Liver (tissue), 9 donors: ENCODE results near the gene SLC11A1. TPM values are rescaled to one million over a fixed set of nuclear protein-coding genes. Genes with fewer than 3 reads are reported as not detected.

ENCODE experiments used
- DNase-seq: peaks from one replicate; pipeline ENCODE4 v3.0.0-alpha.2; 2017; ENCODE audit warnings: low spot score
- H3K27ac ChIP-seq, 2 donors: one replicate each; pipeline ENCODE4 v1.7.0; 2013; ENCODE audit warnings: inconsistent platforms in 2 of 2, low read length in 2 of 2, control low read depth in 1 of 2, low read depth in 1 of 2, mild to moderate bottlenecking in 1 of 2
- H3K27me3 ChIP-seq, 4 donors: one replicate each; pipeline versions ENCODE4 v1.6.1 to v1.7.0; 2013; ENCODE audit warnings: low read length in 3 of 4, inconsistent platforms in 1 of 4, mild to moderate bottlenecking in 1 of 4, moderate library complexity in 1 of 4; ENCODE audit not compliant: control insufficient read depth in 4 of 4, insufficient read depth in 4 of 4
- H3K36me3 ChIP-seq, 4 donors: one replicate each; pipeline versions ENCODE4 v1.6.1 to v1.7.0; 2013; ENCODE audit warnings: low read length in 3 of 4, mild to moderate bottlenecking in 3 of 4, low read depth in 1 of 4, moderate library complexity in 1 of 4; ENCODE audit not compliant: control insufficient read depth in 4 of 4, insufficient read depth in 3 of 4
- H3K4me1 ChIP-seq, 4 donors: one replicate each; pipeline versions ENCODE4 v1.6.1 to v1.7.0; 2013; ENCODE audit warnings: low read length in 3 of 4, mild to moderate bottlenecking in 3 of 4, moderate library complexity in 1 of 4; ENCODE audit not compliant: control insufficient read depth in 4 of 4, insufficient read depth in 4 of 4
- H3K4me3 ChIP-seq, 3 donors: one replicate each; pipeline versions ENCODE4 v1.6.1 to v1.7.0; 2013; ENCODE audit warnings: low read length in 3 of 3, control low read depth in 1 of 3, low read depth in 1 of 3, mild to moderate bottlenecking in 1 of 3
- H3K9ac ChIP-seq, 2 donors: one replicate each; pipeline ENCODE4 v1.7.0; 2013; ENCODE audit warnings: low read length in 2 of 2, mild to moderate bottlenecking in 2 of 2, moderate library complexity in 2 of 2, control low read depth in 1 of 2, low read depth in 1 of 2
- H3K9me3 ChIP-seq, 4 donors: one replicate each; pipeline versions ENCODE4 v1.6.1 to v1.7.0; 2013; ENCODE audit warnings: low read length in 3 of 4; ENCODE audit not compliant: control insufficient read depth in 4 of 4
- EGR1 ChIP-seq, 2 donors: IDR thresholded peaks; 2 replicates each; pipeline ENCODE4 v1.6.1; 2016 to 2018; ENCODE audit warnings: antibody characterized with exemption in 2 of 2, low read depth in 2 of 2
- FOXA1 ChIP-seq: IDR thresholded peaks from 2 replicates; pipeline ENCODE4 v1.6.1; 2016; ENCODE audit warnings: antibody characterized with exemption
- FOXA2 ChIP-seq: IDR thresholded peaks from 2 replicates; pipeline ENCODE4 v1.6.1; 2016; ENCODE audit warnings: antibody characterized with exemption
- GABPA ChIP-seq, 2 donors: IDR thresholded peaks in 1 of 2; conservative IDR thresholded peaks in 1 of 2; 2 replicates each; pipeline ENCODE4 v1.6.1; 2016; ENCODE audit warnings: antibody characterized with exemption in 2 of 2, mild to moderate bottlenecking in 1 of 2, moderate library complexity in 1 of 2
- HNF4A ChIP-seq, 2 donors: conservative IDR thresholded peaks; 2 replicates each; pipeline ENCODE4 v1.6.1; 2016; ENCODE audit warnings: antibody characterized with exemption in 2 of 2, mild to moderate bottlenecking in 2 of 2
- HNF4G ChIP-seq: IDR thresholded peaks from 2 replicates; pipeline ENCODE4 v1.6.1; 2016; ENCODE audit warnings: antibody characterized with exemption
- JUND ChIP-seq, 2 donors: IDR thresholded peaks; 2 replicates each; pipeline ENCODE4 v1.6.1; 2016; ENCODE audit warnings: antibody characterized with exemption in 2 of 2
- MAX ChIP-seq: IDR thresholded peaks from 2 replicates; pipeline ENCODE4 v1.6.1; 2016; ENCODE audit warnings: antibody characterized with exemption
- RAD21 ChIP-seq, 2 donors: IDR thresholded peaks; 2 replicates each; pipeline ENCODE4 v1.6.1; 2016; ENCODE audit warnings: antibody characterized with exemption in 2 of 2, mild to moderate bottlenecking in 2 of 2
- REST ChIP-seq: IDR thresholded peaks from 2 replicates; pipeline ENCODE4 v1.6.1; 2016; ENCODE audit warnings: antibody characterized with exemption, mild to moderate bottlenecking
- SP1 ChIP-seq: IDR thresholded peaks from 2 replicates; pipeline ENCODE4 v1.6.1; 2018; ENCODE audit warnings: antibody characterized with exemption, mild to moderate bottlenecking
- TAF1 ChIP-seq: conservative IDR thresholded peaks from 2 replicates; pipeline ENCODE4 v1.6.1; 2016; ENCODE audit warnings: antibody characterized with exemption, mild to moderate bottlenecking
- YY1 ChIP-seq: IDR thresholded peaks from 2 replicates; pipeline ENCODE4 v1.6.1; 2016; ENCODE audit warnings: antibody characterized with exemption, mild to moderate bottlenecking
- WGBS: extraction: QIAGEN DNeasy Blood & Tissue Kit; methylation state at CpG from one replicate; pipeline ENCODE4 v1.1.7; 2013; 5-methylcytosine and 5-hydroxymethylcytosine counted together
- polyA plus RNA-seq, 2 donors: library from polyadenylated mRNA; stranded (reverse) in 1 of 2; unstranded in 1 of 2; fragments of 200-250 nt in 1 of 2; fragments of >200 nt in 1 of 2; fragmentation: Nextera tagmentation in 1 of 2; extraction: Ambion mirVana in 1 of 2; gene quantifications; one replicate each; pipeline versions ENCODE4 v1.2.1 to v1.2.3, GENCODE V29; 2013 to 2015
- total RNA-seq, 2 donors: library from RNA; depleted of rRNA; stranded (reverse); fragments of >200 nt; gene quantifications; one replicate each; pipeline ENCODE4 v1.2.3, GENCODE V29; 2014
- TF ChIP-seq, protein P1 (sequence below): IDR thresholded peaks from 2 replicates; pipeline ENCODE4 v1.6.1; 2016; ENCODE audit warnings: antibody characterized with exemption
- TF ChIP-seq, protein P2 (sequence below): IDR thresholded peaks from 2 replicates; pipeline ENCODE4 v1.6.1; 2016; ENCODE audit warnings: antibody characterized with exemption
- donor health status: healthy.
- donor health status: healthy.
- donor health status: healthy.
- donor health status: healthy.
- donor health status: healthy.

Gene SLC11A1
- total and polyA plus RNA-seq, 4 donors = 1.4 to 23.0 (median 3.2) TPM

DNA sequence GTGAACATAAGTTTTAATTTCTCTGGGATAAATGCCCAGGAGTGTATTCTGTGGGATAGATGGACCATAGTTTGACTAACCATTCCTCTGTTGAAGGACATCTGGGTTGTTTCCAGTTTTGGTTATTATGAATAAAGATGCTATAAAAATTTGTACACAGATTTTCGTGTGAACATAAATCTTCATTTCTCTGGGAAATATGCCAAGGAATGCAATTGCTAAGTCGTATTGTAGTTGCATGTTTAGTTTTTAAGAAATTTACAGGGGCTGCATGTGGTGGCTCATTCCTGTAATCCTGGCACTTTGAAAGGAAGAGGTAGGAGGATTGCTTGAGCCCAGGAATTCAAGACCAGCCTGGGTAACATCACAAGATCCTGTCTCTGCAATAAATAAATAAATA is 6.9 kb upstream of the SLC11A1 start (continued):
- TF ChIP-seq REST = no peak
- TF ChIP-seq, protein P1, sequence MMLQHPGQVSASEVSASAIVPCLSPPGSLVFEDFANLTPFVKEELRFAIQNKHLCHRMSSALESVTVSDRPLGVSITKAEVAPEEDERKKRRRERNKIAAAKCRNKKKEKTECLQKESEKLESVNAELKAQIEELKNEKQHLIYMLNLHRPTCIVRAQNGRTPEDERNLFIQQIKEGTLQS = no peak

DNA sequence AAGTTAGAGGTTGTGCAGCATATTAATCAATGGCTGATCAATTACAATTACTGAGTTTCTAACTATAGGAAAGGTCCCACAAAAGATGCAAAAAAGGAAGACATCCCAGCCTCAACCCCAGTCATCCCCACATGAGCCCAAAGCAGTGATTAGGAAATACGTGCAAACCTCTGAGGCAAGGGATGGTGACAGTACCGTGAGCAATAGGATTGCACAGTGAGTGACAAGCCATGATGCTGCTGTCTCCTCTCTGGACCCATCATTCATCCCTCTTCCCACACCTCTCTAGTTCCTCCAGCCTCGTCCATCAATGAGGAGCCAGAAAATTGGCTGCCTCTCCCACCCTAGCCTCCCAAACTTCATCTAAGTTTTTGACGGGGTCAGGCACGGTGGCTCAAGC is 4.0 kb upstream of the SLC11A1 start:
- no peaks in the 10 kb centered on the region for H3K9me3 ChIP-seq
- H3K9ac ChIP-seq = no peak overlapping the region
- TF ChIP-seq FOXA1 (no peak), REST (no peak), HNF4A (conservative IDR thresholded peaks at IDR 0.05) (no peak), YY1 (no peak), TAF1 (no peak), FOXA2 (no peak), RAD21 (IDR thresholded peaks at IDR 0.05) (no peak), MAX (no peak), SP1 (no peak), HNF4G (no peak), GABPA (IDR thresholded peaks at IDR 0.05 in 1 of 2, conservative IDR thresholded peaks at IDR 0.05 in 1 of 2) (no peak)
- TF ChIP-seq, protein P1 = no peak
- H3K27ac ChIP-seq = no peak overlapping the region
- H3K36me3 ChIP-seq = no peaks in the 10 kb centered on the region
- DNase-seq = no peak
- H3K27me3 ChIP-seq = no peaks in the 10 kb centered on the region
- no peak overlapping the region for H3K4me3 ChIP-seq
- H3K4me1 ChIP-seq = no peaks in the 10 kb centered on the region
- WGBS = 92% methylated on average over 5 of the region's 5 CpGs

GRCh38 chr2:218382785-218383184 is 712 bp downstream of the SLC11A1 start:
- H3K4me3 ChIP-seq = no peak overlapping the region
- H3K9ac ChIP-seq = no peak overlapping the region
- peaks cover 0 to 8% (median 3%) of the 10 kb centered on the region in 4 donors for H3K4me1 ChIP-seq
- peak overlapping the region; percentile 5 to 67 for H3K27ac ChIP-seq
- no peaks in the 10 kb centered on the region for H3K36me3 ChIP-seq
- 94% methylated on average over 6 of the region's 6 CpGs for WGBS
- no peak for DNase-seq
- no peaks in the 10 kb centered on the region for H3K27me3 ChIP-seq
- no peaks in the 10 kb centered on the region for H3K9me3 ChIP-seq
- no peak for TF ChIP-seq JUND (IDR thresholded peaks at IDR 0.05)
- no peak for TF ChIP-seq MAX
- TF ChIP-seq, protein P1 = no peak
- no peak for TF ChIP-seq YY1
- no peak for TF ChIP-seq REST
- no peak for TF ChIP-seq SP1
- TF ChIP-seq, protein P2, sequence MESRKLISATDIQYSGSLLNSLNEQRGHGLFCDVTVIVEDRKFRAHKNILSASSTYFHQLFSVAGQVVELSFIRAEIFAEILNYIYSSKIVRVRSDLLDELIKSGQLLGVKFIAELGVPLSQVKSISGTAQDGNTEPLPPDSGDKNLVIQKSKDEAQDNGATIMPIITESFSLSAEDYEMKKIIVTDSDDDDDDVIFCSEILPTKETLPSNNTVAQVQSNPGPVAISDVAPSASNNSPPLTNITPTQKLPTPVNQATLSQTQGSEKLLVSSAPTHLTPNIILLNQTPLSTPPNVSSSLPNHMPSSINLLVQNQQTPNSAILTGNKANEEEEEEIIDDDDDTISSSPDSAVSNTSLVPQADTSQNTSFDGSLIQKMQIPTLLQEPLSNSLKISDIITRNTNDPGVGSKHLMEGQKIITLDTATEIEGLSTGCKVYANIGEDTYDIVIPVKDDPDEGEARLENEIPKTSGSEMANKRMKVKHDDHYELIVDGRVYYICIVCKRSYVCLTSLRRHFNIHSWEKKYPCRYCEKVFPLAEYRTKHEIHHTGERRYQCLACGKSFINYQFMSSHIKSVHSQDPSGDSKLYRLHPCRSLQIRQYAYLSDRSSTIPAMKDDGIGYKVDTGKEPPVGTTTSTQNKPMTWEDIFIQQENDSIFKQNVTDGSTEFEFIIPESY = no peak
- TF ChIP-seq FOXA2 = no peak
- no peak for TF ChIP-seq EGR1 (IDR thresholded peaks at IDR 0.05; ENCODE audit: low read depth in 2 of 2)
- no peak for TF ChIP-seq HNF4A (conservative IDR thresholded peaks at IDR 0.05)
